ENCODE measurements around the gene PTPN14.

The PTPN14 gene

GRCh38 chr1:214550857-214551435 is 456 bp downstream of the PTPN14 start:
- no peak overlapping the region for H3K27ac ChIP-seq (ENCODE audit: insufficient read depth, low read length, poor library complexity, severe bottlenecking)
- no peaks in the 10 kb centered on the region for H3K36me3 ChIP-seq (ENCODE audit: control insufficient read depth, insufficient read depth, low read length)
- H3K27me3 ChIP-seq (replicated peaks; ENCODE audit: control insufficient read depth, insufficient read depth, low read length, poor library complexity, severe bottlenecking): peaks cover 20% of the 10 kb centered on the region
- no peak for DNase-seq
- peaks cover 7% of the 10 kb centered on the region for H3K4me1 ChIP-seq (ENCODE audit: control insufficient read depth, insufficient read depth, low read length, poor library complexity, severe bottlenecking)
- peak overlapping the region; percentile 25 for H3K4me3 ChIP-seq (ENCODE audit: insufficient read depth, low read depth, low read length, poor library complexity, severe bottlenecking)
- no peaks in the 10 kb centered on the region for H3K9me3 ChIP-seq (ENCODE audit: control insufficient read depth, low read length)

GRCh38 chr1:214550013-214550856 is 1.2 kb downstream of the PTPN14 start:
- peaks cover 20% of the 10 kb centered on the region for H3K27me3 ChIP-seq (replicated peaks; ENCODE audit: control insufficient read depth, insufficient read depth, low read length, poor library complexity, severe bottlenecking)
- no peaks in the 10 kb centered on the region for H3K9me3 ChIP-seq (ENCODE audit: control insufficient read depth, low read length)
- H3K4me3 ChIP-seq (ENCODE audit: insufficient read depth, low read depth, low read length, poor library complexity, severe bottlenecking): no peak overlapping the region
- H3K4me1 ChIP-seq (ENCODE audit: control insufficient read depth, insufficient read depth, low read length, poor library complexity, severe bottlenecking): peaks cover 7% of the 10 kb centered on the region
- DNase-seq: no peak
- no peaks in the 10 kb centered on the region for H3K36me3 ChIP-seq (ENCODE audit: control insufficient read depth, insufficient read depth, low read length)
- H3K27ac ChIP-seq (ENCODE audit: insufficient read depth, low read length, poor library complexity, severe bottlenecking): no peak overlapping the region

GRCh38 chr1:214549604-214550003 is 1.8 kb downstream of the PTPN14 start:
- no peak overlapping the region for H3K4me3 ChIP-seq (ENCODE audit: insufficient read depth, low read depth, low read length, poor library complexity, severe bottlenecking)
- H3K27me3 ChIP-seq (replicated peaks; ENCODE audit: control insufficient read depth, insufficient read depth, low read length, poor library complexity, severe bottlenecking): peaks cover 20% of the 10 kb centered on the region

GRCh38 chr1:214548988-214549387 is 2.4 kb downstream of the PTPN14 start:
- H3K36me3 ChIP-seq (ENCODE audit: control insufficient read depth, insufficient read depth, low read length): no peaks in the 10 kb centered on the region
- H3K27me3 ChIP-seq (replicated peaks; ENCODE audit: control insufficient read depth, insufficient read depth, low read length, poor library complexity, severe bottlenecking): peaks cover 20% of the 10 kb centered on the region
- H3K4me1 ChIP-seq (ENCODE audit: control insufficient read depth, insufficient read depth, low read length, poor library complexity, severe bottlenecking): peaks cover 7% of the 10 kb centered on the region
- DNase-seq: no peak
- H3K4me3 ChIP-seq (ENCODE audit: insufficient read depth, low read depth, low read length, poor library complexity, severe bottlenecking): no peak overlapping the region
- H3K9me3 ChIP-seq (ENCODE audit: control insufficient read depth, low read length): no peaks in the 10 kb centered on the region
- H3K27ac ChIP-seq (ENCODE audit: insufficient read depth, low read length, poor library complexity, severe bottlenecking): no peak overlapping the region

More at GRCh38 chr1:214549604-214550003, 1.8 kb downstream of the PTPN14 start:
- no peak overlapping the region for H3K27ac ChIP-seq (ENCODE audit: insufficient read depth, low read length, poor library complexity, severe bottlenecking)
- H3K36me3 ChIP-seq (ENCODE audit: control insufficient read depth, insufficient read depth, low read length): no peaks in the 10 kb centered on the region
- no peak for DNase-seq
- no peaks in the 10 kb centered on the region for H3K9me3 ChIP-seq (ENCODE audit: control insufficient read depth, low read length)
- peaks cover 7% of the 10 kb centered on the region for H3K4me1 ChIP-seq (ENCODE audit: control insufficient read depth, insufficient read depth, low read length, poor library complexity, severe bottlenecking)

GRCh38 chr1:214548271-214548670 is 3.1 kb downstream of the PTPN14 start:
- no peak overlapping the region for H3K27ac ChIP-seq (ENCODE audit: insufficient read depth, low read length, poor library complexity, severe bottlenecking)
- H3K9me3 ChIP-seq (ENCODE audit: control insufficient read depth, low read length): no peaks in the 10 kb centered on the region
- DNase-seq: no peak
- peaks cover 7% of the 10 kb centered on the region for H3K4me1 ChIP-seq (ENCODE audit: control insufficient read depth, insufficient read depth, low read length, poor library complexity, severe bottlenecking)
- H3K36me3 ChIP-seq (ENCODE audit: control insufficient read depth, insufficient read depth, low read length): no peaks in the 10 kb centered on the region
- H3K27me3 ChIP-seq (replicated peaks; ENCODE audit: control insufficient read depth, insufficient read depth, low read length, poor library complexity, severe bottlenecking): peaks cover 20% of the 10 kb centered on the region
- no peak overlapping the region for H3K4me3 ChIP-seq (ENCODE audit: insufficient read depth, low read depth, low read length, poor library complexity, severe bottlenecking)

- no peak overlapping the region for H3K27ac ChIP-seq (ENCODE audit: insufficient read depth, low read length, poor library complexity, severe bottlenecking)
- no peak for DNase-seq
- no peak overlapping the region for H3K4me3 ChIP-seq (ENCODE audit: insufficient read depth, low read depth, low read length, poor library complexity, severe bottlenecking)
Measured at GRCh38 chr1:214547747-214548146, 3.7 kb downstream of the PTPN14 start.

GRCh38 chr1:214546886-214547641 is 4.3 kb downstream of the PTPN14 start:
- Histone ChIP-seq H3K4me3 (ENCODE audit: insufficient read depth, low read depth, low read length, poor library complexity, severe bottlenecking) (no peak overlapping the region), H3K27ac (ENCODE audit: insufficient read depth, low read length, poor library complexity, severe bottlenecking) (no peak overlapping the region), H3K4me1 (ENCODE audit: control insufficient read depth, insufficient read depth, low read length, poor library complexity, severe bottlenecking) (peaks cover 7% of the 10 kb centered on the region), H3K9me3 (ENCODE audit: control insufficient read depth, low read length) (no peaks in the 10 kb centered on the region), H3K36me3 (ENCODE audit: control insufficient read depth, insufficient read depth, low read length) (no peaks in the 10 kb centered on the region), H3K27me3 (replicated peaks; ENCODE audit: control insufficient read depth, insufficient read depth, low read length, poor library complexity, severe bottlenecking) (peaks cover 20% of the 10 kb centered on the region)
- no peak for DNase-seq

More at GRCh38 chr1:214547747-214548146, 3.7 kb downstream of the PTPN14 start:
- peaks cover 20% of the 10 kb centered on the region for H3K27me3 ChIP-seq (replicated peaks; ENCODE audit: control insufficient read depth, insufficient read depth, low read length, poor library complexity, severe bottlenecking)
- H3K4me1 ChIP-seq (ENCODE audit: control insufficient read depth, insufficient read depth, low read length, poor library complexity, severe bottlenecking): peaks cover 7% of the 10 kb centered on the region
- no peaks in the 10 kb centered on the region for H3K36me3 ChIP-seq (ENCODE audit: control insufficient read depth, insufficient read depth, low read length)
- no peaks in the 10 kb centered on the region for H3K9me3 ChIP-seq (ENCODE audit: control insufficient read depth, low read length)

GRCh38 chr1:214546084-214546483 is 5.3 kb downstream of the PTPN14 start:
- H3K36me3 ChIP-seq (ENCODE audit: control insufficient read depth, insufficient read depth, low read length): no peaks in the 10 kb centered on the region
- no peaks in the 10 kb centered on the region for H3K9me3 ChIP-seq (ENCODE audit: control insufficient read depth, low read length)
- peaks cover 16% of the 10 kb centered on the region for H3K27me3 ChIP-seq (replicated peaks; ENCODE audit: control insufficient read depth, insufficient read depth, low read length, poor library complexity, severe bottlenecking)
- H3K4me1 ChIP-seq (ENCODE audit: control insufficient read depth, insufficient read depth, low read length, poor library complexity, severe bottlenecking): peaks cover 2% of the 10 kb centered on the region
- DNase-seq: no peak
- H3K27ac ChIP-seq (ENCODE audit: insufficient read depth, low read length, poor library complexity, severe bottlenecking): no peak overlapping the region
- no peak overlapping the region for H3K4me3 ChIP-seq (ENCODE audit: insufficient read depth, low read depth, low read length, poor library complexity, severe bottlenecking)

GRCh38 chr1:214545293-214545692 is 6.1 kb downstream of the PTPN14 start:
- Histone ChIP-seq H3K9me3 (ENCODE audit: control insufficient read depth, low read length) (no peaks in the 10 kb centered on the region), H3K4me1 (ENCODE audit: control insufficient read depth, insufficient read depth, low read length, poor library complexity, severe bottlenecking) (no peaks in the 10 kb centered on the region), H3K36me3 (ENCODE audit: control insufficient read depth, insufficient read depth, low read length) (no peaks in the 10 kb centered on the region), H3K27me3 (replicated peaks; ENCODE audit: control insufficient read depth, insufficient read depth, low read length, poor library complexity, severe bottlenecking) (peaks cover 9% of the 10 kb centered on the region), H3K27ac (ENCODE audit: insufficient read depth, low read length, poor library complexity, severe bottlenecking) (no peak overlapping the region), H3K4me3 (ENCODE audit: insufficient read depth, low read depth, low read length, poor library complexity, severe bottlenecking) (no peak overlapping the region)
- DNase-seq: no peak

- Histone ChIP-seq H3K4me1 (ENCODE audit: control insufficient read depth, insufficient read depth, low read length, poor library complexity, severe bottlenecking) (no peaks in the 10 kb centered on the region), H3K27ac (ENCODE audit: insufficient read depth, low read length, poor library complexity, severe bottlenecking) (no peak overlapping the region), H3K27me3 (replicated peaks; ENCODE audit: control insufficient read depth, insufficient read depth, low read length, poor library complexity, severe bottlenecking) (peaks cover 5% of the 10 kb centered on the region), H3K9me3 (ENCODE audit: control insufficient read depth, low read length) (no peaks in the 10 kb centered on the region), H3K4me3 (ENCODE audit: insufficient read depth, low read depth, low read length, poor library complexity, severe bottlenecking) (no peak overlapping the region), H3K36me3 (ENCODE audit: control insufficient read depth, insufficient read depth, low read length) (no peaks in the 10 kb centered on the region)
- no peak for DNase-seq
Measured at GRCh38 chr1:214544791-214545190, 6.6 kb downstream of the PTPN14 start.

Data from effector memory CD4-positive, alpha-beta T cell (primary cell).